ENCODE data around the gene DSCAM. TPM values are rescaled to one million over a fixed set of nuclear protein-coding genes. Genes with fewer than 3 reads are reported as not detected.

Gene DSCAM
- total RNA-seq, 1 experiment from 2014 or later = not detected

GRCh38 chr21:40671716-40672115 is 175.2 kb downstream of the DSCAM start:
- RAD21 ChIA-PET (ENCODE audit: low non-redundant PET in 1 of 2, low total read pairs in 2 of 2, uncharacterized antibody in 2 of 2, unreplicated experiment in 2 of 2) = no interaction called here
- H3K9me2 ChIP-seq (ENCODE audit: insufficient read depth) = no peaks in the 10 kb centered on the region
- H3K79me2 ChIP-seq (ENCODE audit: insufficient read depth, low read length) = no peaks in the 10 kb centered on the region
- CTCF ChIA-PET = no interaction called here
- no peaks in the 10 kb centered on the region for H3K4me1 ChIP-seq (ENCODE audit: control insufficient read depth in 1 of 2, insufficient read depth in 2 of 2, low read length in 2 of 2)
- H2AFZ ChIP-seq (ENCODE audit: low read depth, low read length, poor library complexity, severe bottlenecking) = no peak overlapping the region
- DNase-seq (ENCODE audit: low read depth, low spot score) = no peak
- no TSS peak for BruUV-seq (replicated peaks)
- no peak for ATAC-seq
- no peak overlapping the region for H3K9ac ChIP-seq (ENCODE audit: low read length)
- peaks cover 15 to 36% of the 10 kb centered on the region in 2 experiments; a peak in 3 of 4 replicates for H3K9me3 ChIP-seq (ENCODE audit: control insufficient read depth in 1 of 2, insufficient read depth in 1 of 2, low read depth in 1 of 2, low read length in 2 of 2)
- POLR2A ChIA-PET = no interaction called here
- intact Hi-C loops (cut with micrococcal nuclease) = no loop called here
- no peak for TF ChIP-seq POLR2A (IDR thresholded peaks at IDR 0.05; ENCODE audit: borderline replicate concordance, extremely low read depth, insufficient read depth, insufficient read length)
- no peak for TF ChIP-seq POLR2AphosphoS5 (IDR thresholded peaks at IDR 0.05; ENCODE audit: low read depth, low read length)
- TF ChIP-seq CEBPB (IDR thresholded peaks at IDR 0.05; ENCODE audit: low read depth) = no peak
- no peak overlapping the region for H3K4me2 ChIP-seq (ENCODE audit: low read length)
- no peaks in the 10 kb centered on the region for H4K20me1 ChIP-seq (ENCODE audit: insufficient read depth)
- no peak overlapping the region for H3K4me3 ChIP-seq (replicated peaks in 1 of 2; ENCODE audit: low read depth in 1 of 2, low read length in 2 of 2)
- H3K36me3 ChIP-seq (ENCODE audit: control insufficient read depth in 1 of 2, insufficient read depth in 2 of 2, low read length in 2 of 2) = no peaks in the 10 kb centered on the region
- H3K27ac ChIP-seq (ENCODE audit: low read depth, low read length) = no peak overlapping the region
- no peaks in the 10 kb centered on the region for H3K27me3 ChIP-seq (ENCODE audit: insufficient read depth, low read length)

- ATAC-seq (no peak), DNase-seq (ENCODE audit: low read depth, low spot score) (no peak)
- Histone ChIP-seq H3K4me2 (ENCODE audit: low read length) (no peak overlapping the region), H3K9me3 (ENCODE audit: control insufficient read depth in 1 of 2, insufficient read depth in 1 of 2, low read depth in 1 of 2, low read length in 2 of 2) (peaks cover 15 to 33% of the 10 kb centered on the region in 2 experiments; a peak in 2 of 4 replicates), H3K27ac (ENCODE audit: low read depth, low read length) (no peak overlapping the region), H3K9ac (ENCODE audit: low read length) (no peak overlapping the region), H3K79me2 (ENCODE audit: insufficient read depth, low read length) (no peaks in the 10 kb centered on the region), H3K4me3 (replicated peaks in 1 of 2; ENCODE audit: low read depth in 1 of 2, low read length in 2 of 2) (no peak overlapping the region), H4K20me1 (ENCODE audit: insufficient read depth) (no peaks in the 10 kb centered on the region), H2AFZ (ENCODE audit: low read depth, low read length, poor library complexity, severe bottlenecking) (no peak overlapping the region), H3K36me3 (ENCODE audit: control insufficient read depth in 1 of 2, insufficient read depth in 2 of 2, low read length in 2 of 2) (no peaks in the 10 kb centered on the region), H3K9me2 (ENCODE audit: insufficient read depth) (no peaks in the 10 kb centered on the region), H3K27me3 (ENCODE audit: insufficient read depth, low read length) (no peaks in the 10 kb centered on the region), H3K4me1 (ENCODE audit: control insufficient read depth in 1 of 2, insufficient read depth in 2 of 2, low read length in 2 of 2) (no peaks in the 10 kb centered on the region)
- BruUV-seq (replicated peaks) = no TSS peak
- intact Hi-C loops (cut with micrococcal nuclease) = no loop called here
- CTCF ChIA-PET = no interaction called here
- RAD21 ChIA-PET (ENCODE audit: low non-redundant PET in 1 of 2, low total read pairs in 2 of 2, uncharacterized antibody in 2 of 2, unreplicated experiment in 2 of 2) = no interaction called here
- POLR2A ChIA-PET = no interaction called here
- TF ChIP-seq RAD21 (IDR thresholded peaks at IDR 0.05; ENCODE audit: low read depth) (no peak), CEBPB (IDR thresholded peaks at IDR 0.05; ENCODE audit: low read depth) (no peak), POLR2AphosphoS5 (IDR thresholded peaks at IDR 0.05; ENCODE audit: low read depth, low read length) (no peak), JUND (IDR thresholded peaks at IDR 0.05) (no peak), TCF7L2 (IDR thresholded peaks at IDR 0.05; ENCODE audit: borderline replicate concordance, extremely low read depth, insufficient read depth, insufficient read length) (no peak), EZH2 (IDR thresholded peaks at IDR 0.05) (no peak), EZH2phosphoT487 (IDR thresholded peaks at IDR 0.05; ENCODE audit: borderline replicate concordance) (no peak), POLR2A (IDR thresholded peaks at IDR 0.05; ENCODE audit: borderline replicate concordance, extremely low read depth, insufficient read depth, insufficient read length) (no peak), EGR1 (IDR thresholded peaks at IDR 0.05; ENCODE audit: low read depth) (no peak), CBX3 (IDR thresholded peaks at IDR 0.05; ENCODE audit: low read depth) (no peak), FOSL1 (IDR thresholded peaks at IDR 0.05; ENCODE audit: low read depth) (no peak), ZNF274 (IDR thresholded peaks at IDR 0.05; ENCODE audit: low read depth, low read length) (no peak)
- TF ChIP-seq, protein P1, sequence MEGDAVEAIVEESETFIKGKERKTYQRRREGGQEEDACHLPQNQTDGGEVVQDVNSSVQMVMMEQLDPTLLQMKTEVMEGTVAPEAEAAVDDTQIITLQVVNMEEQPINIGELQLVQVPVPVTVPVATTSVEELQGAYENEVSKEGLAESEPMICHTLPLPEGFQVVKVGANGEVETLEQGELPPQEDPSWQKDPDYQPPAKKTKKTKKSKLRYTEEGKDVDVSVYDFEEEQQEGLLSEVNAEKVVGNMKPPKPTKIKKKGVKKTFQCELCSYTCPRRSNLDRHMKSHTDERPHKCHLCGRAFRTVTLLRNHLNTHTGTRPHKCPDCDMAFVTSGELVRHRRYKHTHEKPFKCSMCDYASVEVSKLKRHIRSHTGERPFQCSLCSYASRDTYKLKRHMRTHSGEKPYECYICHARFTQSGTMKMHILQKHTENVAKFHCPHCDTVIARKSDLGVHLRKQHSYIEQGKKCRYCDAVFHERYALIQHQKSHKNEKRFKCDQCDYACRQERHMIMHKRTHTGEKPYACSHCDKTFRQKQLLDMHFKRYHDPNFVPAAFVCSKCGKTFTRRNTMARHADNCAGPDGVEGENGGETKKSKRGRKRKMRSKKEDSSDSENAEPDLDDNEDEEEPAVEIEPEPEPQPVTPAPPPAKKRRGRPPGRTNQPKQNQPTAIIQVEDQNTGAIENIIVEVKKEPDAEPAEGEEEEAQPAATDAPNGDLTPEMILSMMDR (IDR thresholded peaks at IDR 0.05 in 2 of 3, conservative IDR thresholded peaks at IDR 0.05 in 1 of 3; ENCODE audit: borderline replicate concordance in 1 of 3, insufficient read depth in 1 of 3, low read depth in 2 of 3, low read length in 2 of 3) = no peak
- TF ChIP-seq, protein P2, sequence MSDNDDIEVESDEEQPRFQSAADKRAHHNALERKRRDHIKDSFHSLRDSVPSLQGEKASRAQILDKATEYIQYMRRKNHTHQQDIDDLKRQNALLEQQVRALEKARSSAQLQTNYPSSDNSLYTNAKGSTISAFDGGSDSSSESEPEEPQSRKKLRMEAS (IDR thresholded peaks at IDR 0.05) = no peak
- TF ChIP-seq, protein P3, sequence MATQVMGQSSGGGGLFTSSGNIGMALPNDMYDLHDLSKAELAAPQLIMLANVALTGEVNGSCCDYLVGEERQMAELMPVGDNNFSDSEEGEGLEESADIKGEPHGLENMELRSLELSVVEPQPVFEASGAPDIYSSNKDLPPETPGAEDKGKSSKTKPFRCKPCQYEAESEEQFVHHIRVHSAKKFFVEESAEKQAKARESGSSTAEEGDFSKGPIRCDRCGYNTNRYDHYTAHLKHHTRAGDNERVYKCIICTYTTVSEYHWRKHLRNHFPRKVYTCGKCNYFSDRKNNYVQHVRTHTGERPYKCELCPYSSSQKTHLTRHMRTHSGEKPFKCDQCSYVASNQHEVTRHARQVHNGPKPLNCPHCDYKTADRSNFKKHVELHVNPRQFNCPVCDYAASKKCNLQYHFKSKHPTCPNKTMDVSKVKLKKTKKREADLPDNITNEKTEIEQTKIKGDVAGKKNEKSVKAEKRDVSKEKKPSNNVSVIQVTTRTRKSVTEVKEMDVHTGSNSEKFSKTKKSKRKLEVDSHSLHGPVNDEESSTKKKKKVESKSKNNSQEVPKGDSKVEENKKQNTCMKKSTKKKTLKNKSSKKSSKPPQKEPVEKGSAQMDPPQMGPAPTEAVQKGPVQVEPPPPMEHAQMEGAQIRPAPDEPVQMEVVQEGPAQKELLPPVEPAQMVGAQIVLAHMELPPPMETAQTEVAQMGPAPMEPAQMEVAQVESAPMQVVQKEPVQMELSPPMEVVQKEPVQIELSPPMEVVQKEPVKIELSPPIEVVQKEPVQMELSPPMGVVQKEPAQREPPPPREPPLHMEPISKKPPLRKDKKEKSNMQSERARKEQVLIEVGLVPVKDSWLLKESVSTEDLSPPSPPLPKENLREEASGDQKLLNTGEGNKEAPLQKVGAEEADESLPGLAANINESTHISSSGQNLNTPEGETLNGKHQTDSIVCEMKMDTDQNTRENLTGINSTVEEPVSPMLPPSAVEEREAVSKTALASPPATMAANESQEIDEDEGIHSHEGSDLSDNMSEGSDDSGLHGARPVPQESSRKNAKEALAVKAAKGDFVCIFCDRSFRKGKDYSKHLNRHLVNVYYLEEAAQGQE (IDR thresholded peaks at IDR 0.05; ENCODE audit: low read depth) = no peak
Observed at GRCh38 chr21:40668555-40669275, 178.2 kb downstream of the DSCAM start.

All from HCT116 (cell line).